GM18511 (cell line): Measurements from ENCODE around the gene LAMB4.
"Not testable (repeated sequence)": the region's sequence is repeated elsewhere in the genome, so short reads cannot be mapped to it uniquely, and the experiment has no call there.

Experiments
- ATAC-seq: cut with Tn5 transposase; IDR thresholded peaks from one replicate; pipeline ENCODE4 v1.9.1; 2021; ENCODE audit warnings: mild to moderate bottlenecking, moderate library complexity; ENCODE audit not compliant: unreplicated experiment

LAMB4 gene

DNA sequence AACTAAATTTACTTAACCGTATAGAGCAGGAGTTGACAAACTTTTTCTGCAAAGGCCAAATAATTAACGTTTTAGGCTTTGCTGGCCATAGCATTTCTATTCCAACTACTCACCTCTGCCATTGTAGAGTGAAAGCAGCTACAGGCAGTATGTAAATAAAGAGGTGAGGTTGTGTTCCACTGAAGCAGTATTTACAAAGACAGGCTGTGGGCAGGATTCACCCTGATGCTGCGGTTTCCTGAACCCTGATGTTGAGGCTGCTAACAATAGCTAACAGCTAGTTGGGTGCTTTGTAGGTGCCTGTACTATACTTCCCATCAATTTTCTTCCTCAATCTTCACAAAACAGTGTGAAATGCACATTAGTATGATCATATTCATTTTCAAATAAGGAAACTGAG, 80.2 kb downstream of the LAMB4 start:
- ATAC-seq: no peak

DNA sequence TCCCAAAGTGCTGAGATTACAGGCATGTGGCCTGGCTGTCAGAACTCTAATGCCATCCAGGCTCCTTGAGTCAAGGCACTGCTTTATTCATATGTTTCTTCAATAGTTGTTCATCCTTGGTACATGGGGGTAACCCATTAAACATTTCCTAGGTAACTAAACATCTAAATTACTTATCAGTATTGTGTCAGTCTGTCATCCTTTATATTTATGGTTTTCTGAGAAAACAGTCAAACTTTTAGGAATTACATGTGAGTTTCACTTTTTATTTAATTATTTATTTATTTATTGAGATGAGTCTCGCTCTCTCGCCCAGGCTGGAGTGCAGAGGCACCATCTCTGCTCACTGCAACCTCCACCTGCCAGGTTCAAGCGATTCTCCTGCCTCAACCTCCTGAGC, 81.7 kb downstream of the LAMB4 start:
- ATAC-seq: no peak

- ATAC-seq: no peak
These were observed 83.1 kb downstream of the LAMB4 start for GRCh38 chr7:108046952-108047506.

DNA sequence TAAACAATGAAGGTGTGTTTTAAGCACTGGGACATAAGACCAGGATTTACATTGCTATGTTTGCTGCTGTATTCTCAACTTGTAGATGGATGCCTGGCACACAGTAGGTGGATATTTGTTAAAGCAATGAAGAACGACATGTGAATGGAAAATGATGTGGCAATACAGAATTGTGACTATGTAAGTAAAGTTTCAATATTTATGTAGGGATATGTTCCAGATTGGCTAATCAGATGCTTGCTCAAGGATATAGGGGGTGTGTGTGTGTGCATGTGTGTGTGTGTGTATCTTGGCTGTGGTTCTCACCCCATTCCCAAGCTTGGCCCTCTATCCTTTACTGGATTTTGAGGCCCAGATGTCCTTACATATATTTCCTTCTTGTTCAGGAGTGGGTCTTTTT, 84.5 kb downstream of the LAMB4 start:
- no peak for ATAC-seq

DNA sequence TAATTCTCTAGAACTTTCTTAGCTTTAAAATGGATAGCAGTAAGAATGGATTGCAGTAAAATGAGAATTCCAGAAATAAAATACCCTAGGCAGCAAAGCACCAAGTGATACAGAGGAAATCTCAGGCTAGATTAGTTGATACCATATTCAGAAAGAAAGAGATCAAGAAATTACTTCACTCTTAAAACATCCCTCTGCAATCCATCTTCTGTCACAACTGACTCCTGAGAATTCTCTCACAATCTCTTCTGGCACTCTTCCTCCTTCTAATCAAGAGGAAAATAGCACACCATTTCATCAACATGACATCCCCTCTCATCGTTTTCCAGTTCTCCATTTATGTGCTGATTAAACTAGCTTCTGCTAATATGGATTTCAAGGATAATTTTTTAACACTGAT, 85.0 kb downstream of the LAMB4 start:
- no peak for ATAC-seq

DNA sequence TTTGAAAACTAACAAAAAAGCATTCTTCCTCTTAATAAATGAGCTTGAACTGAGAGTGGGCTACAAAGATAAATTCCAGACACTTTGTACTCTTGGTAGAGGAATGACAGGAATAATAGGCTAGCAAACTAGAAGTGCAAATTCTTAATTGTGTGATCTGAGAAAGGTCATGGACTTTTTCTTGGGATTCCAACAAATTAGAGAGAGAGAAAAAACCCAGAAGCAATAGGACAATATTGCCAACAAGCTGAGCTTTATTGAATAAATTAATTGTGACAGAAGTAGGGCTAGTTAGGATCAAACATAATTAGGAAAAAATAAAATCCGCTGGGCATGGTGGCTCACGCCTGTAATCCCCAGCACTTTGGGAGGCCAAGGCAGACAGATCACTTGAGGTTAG, 85.8 kb downstream of the LAMB4 start:
- no peak for ATAC-seq

DNA sequence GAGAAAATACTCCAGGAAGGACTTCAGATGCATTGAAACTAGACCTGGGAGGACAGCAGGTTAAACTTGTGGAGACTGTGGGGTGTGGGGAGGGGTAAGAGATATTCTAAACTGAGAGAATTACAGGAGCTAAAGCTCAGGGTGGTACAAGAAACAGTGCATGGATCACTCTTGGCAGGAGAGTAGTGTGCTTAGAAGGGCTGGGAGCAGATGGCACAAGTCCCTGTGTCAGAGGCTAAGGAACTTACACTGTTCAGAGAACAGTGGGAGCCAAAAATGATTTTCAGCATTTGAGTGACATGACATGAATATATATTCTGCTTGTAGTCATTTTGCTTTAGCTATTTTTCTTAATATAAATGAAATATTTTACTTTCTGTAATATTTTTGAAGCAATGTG, 91.2 kb downstream of the LAMB4 start:
- ATAC-seq: no peak

- no peak for ATAC-seq
These were observed 92.4 kb downstream of the LAMB4 start for GRCh38 chr7:108037741-108038140.

GRCh38 chr7:108037140-108037539, 93.0 kb downstream of the LAMB4 start:
- ATAC-seq: no peak

- ATAC-seq: no peak
These were observed 95.6 kb downstream of the LAMB4 start for GRCh38 chr7:108034586-108034985.

DNA sequence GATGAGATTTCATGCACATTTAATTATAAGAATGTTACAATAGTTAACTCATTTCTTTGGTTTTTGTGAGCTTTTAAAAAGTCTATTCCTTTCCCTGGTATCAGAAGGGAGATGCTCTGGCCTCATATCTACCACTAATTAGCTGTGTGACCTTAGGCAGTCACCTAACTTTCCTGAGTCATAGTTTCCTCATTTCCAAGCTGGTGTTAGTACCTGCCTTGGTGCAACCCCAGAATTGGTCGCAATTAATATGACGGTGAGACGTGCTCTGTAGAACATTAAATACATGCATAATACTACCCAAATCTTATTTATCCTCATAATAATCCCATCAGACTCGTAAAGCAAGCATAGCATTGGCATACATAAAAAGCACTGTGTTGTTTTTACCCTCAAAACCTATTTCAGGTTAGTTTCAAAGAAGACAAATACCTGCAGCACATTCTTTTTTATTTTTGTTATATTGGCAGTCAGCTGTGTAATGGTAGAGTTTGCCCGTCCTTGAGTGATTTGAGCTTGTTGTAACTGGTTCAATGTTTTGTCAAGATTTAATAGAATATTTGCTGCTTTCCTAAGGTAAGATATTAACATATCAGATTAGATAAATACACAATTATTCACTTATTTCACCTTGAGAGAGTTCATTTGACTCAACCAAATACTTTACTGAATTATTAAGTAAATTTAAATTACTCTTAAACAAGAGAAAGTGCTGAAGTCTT, 96.2 kb downstream of the LAMB4 start:
- no peak for ATAC-seq

DNA sequence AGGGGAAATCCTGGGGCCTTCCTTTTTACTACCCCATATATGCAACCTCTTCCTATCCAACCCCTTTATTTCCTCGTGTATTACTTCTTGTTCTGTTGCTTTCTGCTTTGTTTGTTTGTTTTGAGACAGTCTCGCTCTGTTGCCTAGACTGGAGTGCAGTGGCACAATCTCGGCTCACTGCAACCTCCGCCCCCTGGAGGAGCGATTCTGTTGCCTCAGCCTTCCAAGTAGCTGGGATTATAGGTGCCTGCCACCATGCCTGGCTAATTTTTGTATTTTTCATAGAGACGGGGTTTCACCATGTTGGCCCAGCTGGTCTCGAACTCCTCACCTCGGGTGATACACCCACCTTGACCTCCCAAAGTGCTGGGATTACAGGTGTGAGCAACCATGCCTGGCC, 96.9 kb downstream of the LAMB4 start:
- not testable (repeated sequence) for ATAC-seq

DNA sequence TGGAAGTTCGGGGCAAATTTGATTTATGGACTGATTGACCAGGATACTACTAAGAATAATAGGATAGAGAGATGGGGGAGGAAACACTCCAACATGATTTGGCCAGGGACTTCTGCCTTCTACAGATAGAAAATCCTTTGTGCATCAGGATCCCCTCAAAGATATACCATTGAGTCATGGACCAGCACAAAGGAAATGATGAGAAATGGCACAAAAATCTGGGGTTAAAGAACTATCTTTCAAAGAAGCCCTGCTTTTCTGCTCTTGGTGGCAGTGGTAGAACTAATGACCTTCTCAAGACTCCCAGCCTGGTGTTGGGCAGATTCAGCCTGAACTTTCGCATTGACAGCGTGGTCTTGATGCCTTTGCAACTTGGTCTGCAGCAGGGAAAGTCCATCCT, 99.6 kb downstream of the LAMB4 start:
- ATAC-seq: no peak

DNA sequence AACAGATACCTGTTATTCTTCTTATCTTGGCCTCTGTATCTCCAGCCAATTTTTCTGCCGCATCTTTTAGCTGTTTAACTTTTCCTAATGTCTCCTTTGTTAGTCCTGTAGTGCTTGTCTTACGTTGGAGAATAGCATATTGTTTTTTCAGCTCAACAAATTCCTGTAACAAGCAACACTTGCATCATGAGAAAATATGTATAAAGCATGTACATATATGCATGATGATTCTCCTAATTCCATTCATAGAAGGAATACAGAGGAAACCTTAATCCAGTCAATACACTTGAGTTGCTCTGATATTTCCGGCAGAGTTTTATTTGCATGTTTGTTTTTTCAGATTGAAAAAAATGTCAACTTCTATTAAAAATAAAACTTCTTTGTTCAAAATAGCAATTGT, 101.1 kb downstream of the LAMB4 start:
- ATAC-seq: no peak

DNA sequence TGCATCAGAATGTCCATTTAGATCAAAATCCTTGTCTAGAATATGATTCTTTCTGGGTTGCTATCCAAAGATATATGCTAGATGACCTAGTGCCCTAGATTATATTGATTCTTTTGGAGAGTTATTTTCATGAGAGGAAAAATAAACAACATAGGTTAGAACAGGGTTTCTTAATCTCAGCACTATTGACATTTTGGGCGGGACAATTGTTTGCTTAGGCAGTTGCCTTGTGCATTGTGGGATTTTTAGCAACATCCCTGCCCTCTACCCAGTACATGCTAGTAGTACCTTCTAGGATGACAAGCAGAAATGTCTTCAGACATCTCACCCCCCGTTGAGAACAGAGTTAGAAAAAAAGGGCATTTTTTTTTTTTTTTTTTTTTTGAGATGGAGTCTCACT, 102.0 kb downstream of the LAMB4 start:
- no peak for ATAC-seq

DNA sequence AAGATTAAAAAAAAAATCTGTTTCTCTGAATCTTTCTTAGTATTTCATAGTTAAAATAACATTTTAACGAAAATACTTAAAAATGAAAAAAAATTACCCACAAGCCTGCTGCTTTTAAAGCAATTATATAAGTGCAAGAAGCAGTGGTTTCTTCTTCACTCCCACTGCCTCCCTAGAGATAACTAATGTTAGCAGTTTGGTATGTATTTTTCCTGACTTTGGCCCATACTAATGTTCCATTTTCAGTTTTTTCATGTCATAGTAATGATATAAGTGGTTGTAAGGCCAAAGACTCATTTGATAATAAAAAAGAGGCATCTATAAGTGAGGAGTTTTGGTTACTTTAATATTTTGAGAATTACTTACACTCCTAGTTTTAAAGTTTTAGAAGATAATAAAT, 102.9 kb downstream of the LAMB4 start:
- ATAC-seq: no peak

GRCh38 chr7:108026647-108027046, 103.5 kb downstream of the LAMB4 start:
- no peak for ATAC-seq

DNA sequence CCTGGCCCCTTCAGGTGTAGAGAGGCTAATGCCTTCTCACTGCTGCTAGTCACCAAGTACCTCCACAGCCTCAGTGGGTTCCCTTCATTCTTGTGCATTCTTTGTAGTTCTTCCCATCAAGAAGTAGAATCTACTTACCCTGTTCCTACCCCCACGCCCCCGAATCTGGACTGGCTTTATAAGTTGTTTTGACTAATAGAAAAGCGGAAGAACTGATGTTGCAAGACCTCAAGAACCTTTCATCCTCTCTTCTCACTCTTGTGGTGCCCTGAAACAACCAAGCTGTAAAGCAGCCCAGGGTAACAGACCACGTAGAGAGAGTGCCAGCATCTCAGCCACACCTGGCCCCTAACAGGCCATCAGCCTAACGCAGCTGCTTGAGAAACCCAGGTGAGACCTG, 104.0 kb downstream of the LAMB4 start:
- ATAC-seq: no peak

DNA sequence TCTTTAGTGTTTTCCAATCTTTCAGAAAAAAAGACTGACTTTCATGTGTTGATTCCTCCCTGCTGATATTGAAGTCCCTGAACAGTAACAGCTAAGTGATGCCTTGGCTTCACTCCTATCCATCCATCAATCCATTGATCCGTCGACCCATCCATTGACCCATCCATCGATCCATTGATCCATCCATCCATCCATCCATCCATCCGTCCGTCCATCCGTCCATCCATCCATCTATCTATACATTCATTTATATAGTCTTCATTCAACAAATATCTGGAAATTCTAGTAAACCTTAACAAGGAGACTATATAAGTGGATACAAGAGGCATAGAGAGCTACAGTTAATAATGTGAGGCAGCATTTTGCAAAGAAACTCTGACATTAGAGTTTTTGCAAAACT, 105.6 kb downstream of the LAMB4 start:
- no peak for ATAC-seq

DNA sequence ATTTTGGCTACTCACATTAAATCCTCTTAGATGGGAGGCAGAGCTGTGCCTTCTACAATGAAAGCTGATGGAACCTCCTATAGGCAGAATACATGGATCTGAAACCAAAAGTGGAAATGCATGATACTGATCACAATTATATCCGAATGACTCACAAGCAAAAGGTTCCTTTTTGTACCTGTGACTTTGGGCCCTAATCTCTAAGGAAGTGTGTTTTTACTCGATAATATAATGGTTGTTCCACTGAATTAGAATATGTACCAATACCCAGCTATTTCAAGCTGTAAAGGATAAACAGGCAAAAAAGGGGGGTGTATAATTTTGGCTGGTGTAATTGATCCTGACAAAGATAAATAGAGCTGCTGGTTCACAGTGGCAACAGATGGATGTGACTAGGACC, 109.6 kb downstream of the LAMB4 start:
- no peak for ATAC-seq

DNA sequence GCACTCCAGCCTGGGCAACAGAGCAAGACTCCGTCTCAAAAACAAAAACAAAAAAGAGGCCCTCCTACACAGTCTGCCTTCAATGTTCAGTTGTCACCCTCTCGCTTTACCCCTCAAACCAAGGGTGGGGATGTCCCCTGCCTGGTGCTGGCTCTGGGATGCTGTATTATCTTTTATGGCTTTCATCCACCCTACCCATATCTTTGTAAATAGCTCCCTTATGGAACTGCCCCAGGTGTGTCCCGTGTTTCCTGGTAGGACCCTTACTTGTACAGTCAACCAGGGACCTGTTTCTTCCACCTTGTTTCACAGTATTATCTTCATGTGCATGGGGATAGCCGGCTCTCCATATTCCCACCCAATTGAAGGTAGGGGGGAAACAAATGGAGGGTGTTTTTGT, 111.5 kb downstream of the LAMB4 start:
- ATAC-seq: no peak

GRCh38 chr7:108017776-108018151, 112.4 kb downstream of the LAMB4 start:
- no peak for ATAC-seq
